Measurements from ENCODE around the gene MESD. TPM values are rescaled to one million over a fixed set of nuclear protein-coding genes. Genes with fewer than 3 reads are reported as not detected.

MESD gene
- total RNA-seq, 2 donors from 2014 or later: 36.8 to 39.0 TPM

GRCh38 chr15:80921736-80922410, 67.7 kb downstream of the MESD start:
- ATAC-seq (ENCODE audit: insufficient number of reproducible peaks, low FRiP score, low read depth): no peak
- Histone ChIP-seq H3K4me3 (no peak overlapping the region), H3K27ac (no peak overlapping the region), H3K27me3 (replicated peaks; ENCODE audit: insufficient read depth) (no peaks in the 10 kb centered on the region), H3K4me1 (ENCODE audit: control insufficient read depth in 1 of 2, low read depth in 2 of 2) (peaks cover 0 to 4% of the 10 kb centered on the region in 2 donors), H3K9me3 (no peaks in the 10 kb centered on the region), H3K36me3 (no peaks in the 10 kb centered on the region)
- no peak for DNase-seq (ENCODE audit: low spot score)
- TF ChIP-seq, protein P1, sequence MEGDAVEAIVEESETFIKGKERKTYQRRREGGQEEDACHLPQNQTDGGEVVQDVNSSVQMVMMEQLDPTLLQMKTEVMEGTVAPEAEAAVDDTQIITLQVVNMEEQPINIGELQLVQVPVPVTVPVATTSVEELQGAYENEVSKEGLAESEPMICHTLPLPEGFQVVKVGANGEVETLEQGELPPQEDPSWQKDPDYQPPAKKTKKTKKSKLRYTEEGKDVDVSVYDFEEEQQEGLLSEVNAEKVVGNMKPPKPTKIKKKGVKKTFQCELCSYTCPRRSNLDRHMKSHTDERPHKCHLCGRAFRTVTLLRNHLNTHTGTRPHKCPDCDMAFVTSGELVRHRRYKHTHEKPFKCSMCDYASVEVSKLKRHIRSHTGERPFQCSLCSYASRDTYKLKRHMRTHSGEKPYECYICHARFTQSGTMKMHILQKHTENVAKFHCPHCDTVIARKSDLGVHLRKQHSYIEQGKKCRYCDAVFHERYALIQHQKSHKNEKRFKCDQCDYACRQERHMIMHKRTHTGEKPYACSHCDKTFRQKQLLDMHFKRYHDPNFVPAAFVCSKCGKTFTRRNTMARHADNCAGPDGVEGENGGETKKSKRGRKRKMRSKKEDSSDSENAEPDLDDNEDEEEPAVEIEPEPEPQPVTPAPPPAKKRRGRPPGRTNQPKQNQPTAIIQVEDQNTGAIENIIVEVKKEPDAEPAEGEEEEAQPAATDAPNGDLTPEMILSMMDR (IDR thresholded peaks at IDR 0.05): no peak

GRCh38 chr15:80920271-80920699, 69.3 kb downstream of the MESD start:
- Histone ChIP-seq H3K27me3 (replicated peaks; ENCODE audit: insufficient read depth) (no peaks in the 10 kb centered on the region), H3K4me3 (no peak overlapping the region), H3K36me3 (no peaks in the 10 kb centered on the region), H3K27ac (no peak overlapping the region), H3K4me1 (ENCODE audit: control insufficient read depth in 1 of 2, low read depth in 2 of 2) (no peaks in the 10 kb centered on the region), H3K9me3 (no peaks in the 10 kb centered on the region)
- ATAC-seq (ENCODE audit: insufficient number of reproducible peaks, low FRiP score, low read depth) (no peak), DNase-seq (ENCODE audit: low spot score) (no peak)
- TF ChIP-seq, protein P1 (IDR thresholded peaks at IDR 0.05): no peak

- Histone ChIP-seq H3K4me1 (ENCODE audit: control insufficient read depth in 1 of 2, low read depth in 2 of 2) (no peaks in the 10 kb centered on the region), H3K27ac (no peak overlapping the region), H3K4me3 (no peak overlapping the region), H3K36me3 (no peaks in the 10 kb centered on the region), H3K27me3 (replicated peaks; ENCODE audit: insufficient read depth) (no peaks in the 10 kb centered on the region), H3K9me3 (no peaks in the 10 kb centered on the region)
- ATAC-seq (ENCODE audit: insufficient number of reproducible peaks, low FRiP score, low read depth) (no peak), DNase-seq (ENCODE audit: low spot score) (no peak)
- TF ChIP-seq, protein P1 (IDR thresholded peaks at IDR 0.05): no peak
These were observed 71.3 kb downstream of the MESD start for GRCh38 chr15:80918196-80918783.

- ATAC-seq (ENCODE audit: insufficient number of reproducible peaks, low FRiP score, low read depth) (no peak), DNase-seq (ENCODE audit: low spot score) (no peak)
- Histone ChIP-seq H3K27ac (no peak overlapping the region), H3K4me3 (no peak overlapping the region), H3K9me3 (no peaks in the 10 kb centered on the region), H3K27me3 (replicated peaks; ENCODE audit: insufficient read depth) (no peaks in the 10 kb centered on the region), H3K36me3 (peaks cover under 1% of the 10 kb centered on the region), H3K4me1 (ENCODE audit: control insufficient read depth in 1 of 2, low read depth in 2 of 2) (no peaks in the 10 kb centered on the region)
- TF ChIP-seq, protein P1 (IDR thresholded peaks at IDR 0.05): no peak
These were observed 73.6 kb downstream of the MESD start for GRCh38 chr15:80916056-80916455.

DNA sequence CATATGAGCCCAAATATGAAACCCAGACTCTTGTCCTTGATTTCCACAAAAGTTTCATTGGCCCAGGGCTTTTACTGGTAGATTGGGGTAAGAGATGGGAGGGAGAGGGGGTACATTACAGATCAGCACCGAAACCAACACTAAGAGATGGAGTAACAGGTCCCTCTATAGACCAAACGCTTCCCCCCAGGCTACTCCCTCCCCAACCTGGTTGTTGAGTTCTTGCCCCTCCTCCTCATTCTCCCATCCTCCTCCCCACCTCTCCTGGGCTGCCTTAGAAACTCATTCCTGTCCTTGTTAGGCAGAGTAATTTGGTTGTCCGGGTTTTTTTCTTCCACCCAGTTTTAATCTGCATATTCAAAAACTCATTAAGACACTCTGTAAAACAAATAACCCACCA, 74.1 kb downstream of the MESD start:
- Histone ChIP-seq H3K27me3 (replicated peaks; ENCODE audit: insufficient read depth) (no peaks in the 10 kb centered on the region), H3K27ac (no peak overlapping the region), H3K4me1 (ENCODE audit: control insufficient read depth in 1 of 2, low read depth in 2 of 2) (no peaks in the 10 kb centered on the region), H3K9me3 (no peaks in the 10 kb centered on the region), H3K4me3 (no peak overlapping the region), H3K36me3 (peaks cover 6% of the 10 kb centered on the region)
- DNase-seq (ENCODE audit: low spot score) (no peak), ATAC-seq (ENCODE audit: insufficient number of reproducible peaks, low FRiP score, low read depth) (no peak)
- TF ChIP-seq, protein P1 (IDR thresholded peaks at IDR 0.05): no peak
